ENCODE results near the gene UCK2.
A peak's percentile ranks its signal among the peaks of the same experiment; 100 is the strongest.

- TF ChIP-seq CTCF (conservative IDR thresholded peaks at IDR 0.05) (peak; percentile 26; the same call in 1 of the 2 replicates), ZFX (IDR thresholded peaks at IDR 0.05) (no peak)
Measured at GRCh38 chr1:165871311-165872067, 44.1 kb downstream of the UCK2 start.
